Myocyte (in vitro differentiated cells): Measurements from ENCODE around the gene MRPS11. TPM values are rescaled to one million over a fixed set of nuclear protein-coding genes. Genes with fewer than 3 reads are reported as not detected.

Experiments used
- total RNA-seq: library from RNA; depleted of rRNA; stranded (reverse); fragments of >200 nt; gene quantifications from 2 replicates; pipeline ENCODE4 v1.2.3, GENCODE V29; 2014

Gene MRPS11
- total RNA-seq, 1 donor from 2014 or later = 50.4 TPM

Other genes with a start within 250 kb of the MRPS11 start
- gene NTRK3, start 211.0 kb upstream of the MRPS11 start, total RNA-seq = 0.26 and 0.32 TPM in 2 replicates
- gene MRPL46, start 320 bp upstream of the MRPS11 start, total RNA-seq = 22.5 and 25.7 TPM in 2 replicates
- 7.2 and 9.1 TPM in 2 replicates for gene DET1, start 79.0 kb downstream of the MRPS11 start, total RNA-seq
- gene AEN, start 153.6 kb downstream of the MRPS11 start, total RNA-seq = 50.3 and 52.3 TPM in 2 replicates
- 0.16 and 0.29 TPM in 2 replicates for gene ISG20, start 171.3 kb downstream of the MRPS11 start, total RNA-seq